MM.1S (cell line): ENCODE data around the gene RWDD4.

Source experiments
- DNase-seq: peaks from one replicate; pipeline ENCODE4 v3.0.0-alpha.2; 2015
- H2AFZ ChIP-seq: fragments of 300-600 bp; sonication (generic); 2 replicates; pipeline ENCODE4 v1.6.0; 2016; ENCODE audit warnings: antibody characterized with exemption, low read length
- H3F3A ChIP-seq: fragments of 300-600 bp; sonication (generic); 2 replicates; pipeline ENCODE4 v1.6.1; 2016; ENCODE audit warnings: mild to moderate bottlenecking, antibody characterized with exemption, low read length, moderate library complexity, mixed read lengths; ENCODE audit not compliant: insufficient read depth
- H3K27ac ChIP-seq: fragments of 300-600 bp; sonication (generic); 2 replicates; pipeline ENCODE4 v1.5.1; 2016; ENCODE audit warnings: mild to moderate bottlenecking, low read length
- H3K27me3 ChIP-seq: fragments of 300-600 bp; sonication (generic); replicated peaks from 2 replicates; pipeline ENCODE4 v1.6.0; 2016; ENCODE audit warnings: low read length; ENCODE audit not compliant: insufficient read depth
- H3K36me3 ChIP-seq: fragments of 300-600 bp; sonication (generic); replicated peaks from 2 replicates; pipeline ENCODE4 v1.6.1; 2016; ENCODE audit warnings: mild to moderate bottlenecking, low read length, mixed read lengths; ENCODE audit not compliant: insufficient read depth
- H3K4me1 ChIP-seq: fragments of 300-600 bp; sonication (generic); 2 replicates; pipeline ENCODE4 v1.6.1; 2016; ENCODE audit warnings: low read length, mixed read lengths
- H3K4me2 ChIP-seq: fragments of 300-600 bp; sonication (generic); 2 replicates; pipeline ENCODE4 v1.6.0; 2016; ENCODE audit warnings: low read depth, low read length
- H3K4me3 ChIP-seq: fragments of 300-600 bp; sonication (generic); 2 replicates; pipeline ENCODE4 v1.5.1; 2016; ENCODE audit warnings: low read length, mixed read lengths
- H3K79me2 ChIP-seq: fragments of 300-600 bp; sonication (generic); 2 replicates; pipeline ENCODE4 v1.6.1; 2016; ENCODE audit warnings: mixed run types, low read length, mixed read lengths
- H3K9ac ChIP-seq: fragments of 300-600 bp; sonication (generic); 2 replicates; pipeline ENCODE4 v1.6.1; 2016; ENCODE audit warnings: low read length, mixed read lengths
- H3K9me2 ChIP-seq: fragments of 300-600 bp; sonication (generic); replicated peaks from 2 replicates; pipeline ENCODE4 v1.6.1; 2016; ENCODE audit warnings: mild to moderate bottlenecking, low read length, mixed read lengths; ENCODE audit not compliant: insufficient read depth
- H3K9me3 ChIP-seq: fragments of 300-600 bp; sonication (generic); replicated peaks from 2 replicates; pipeline ENCODE4 v1.6.1; 2016; ENCODE audit warnings: mild to moderate bottlenecking, low read length, mixed read lengths; ENCODE audit not compliant: insufficient read depth
- H4K20me1 ChIP-seq: fragments of 300-600 bp; sonication (generic); 2 replicates; pipeline ENCODE4 v1.6.1; 2016; ENCODE audit warnings: mild to moderate bottlenecking, low read length, moderate library complexity, mixed read lengths; ENCODE audit not compliant: insufficient read depth
- EZH2 ChIP-seq: fragments of 300-600 bp; sonication (generic); optimal IDR thresholded peaks from 2 replicates; pipeline ENCODE3; 2017; ENCODE audit warnings: low read depth, mild to moderate bottlenecking, antibody characterized with exemption, low read length, mixed read lengths
- EZH2phosphoT487 ChIP-seq: fragments of 300-600 bp; sonication (generic); IDR thresholded peaks from 2 replicates; pipeline ENCODE4 v1.6.1; 2018; ENCODE audit warnings: antibody characterized with exemption, low read length
- TF ChIP-seq, protein P1 (sequence below): fragments of 300-600 bp; sonication (generic); IDR thresholded peaks from 2 replicates; pipeline ENCODE4 v1.5.1; 2016; ENCODE audit warnings: antibody characterized with exemption, low read length, mixed read lengths

RWDD4 gene

DNA sequence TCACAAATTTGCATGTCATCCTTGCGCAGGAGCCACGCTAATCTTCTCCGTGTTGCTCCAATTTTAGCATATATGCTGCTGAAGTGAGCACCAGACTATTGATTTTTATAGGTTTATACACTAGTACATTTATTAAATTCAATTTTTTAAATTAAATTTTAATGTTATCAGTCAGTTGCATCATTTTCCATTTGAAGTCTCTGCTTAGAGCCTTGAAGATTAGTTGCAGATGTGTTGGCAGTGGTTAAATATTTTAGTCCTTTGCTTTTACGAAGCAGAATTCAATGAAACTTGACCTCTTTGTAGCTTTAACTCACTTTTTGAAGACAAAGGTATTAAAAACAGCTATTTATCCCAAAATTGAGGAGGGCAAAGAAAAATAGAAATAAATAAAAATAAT, 16.6 kb upstream of the RWDD4 start:
- Histone ChIP-seq H3K9me2 (no peaks in the 10 kb centered on the region), H3K4me1 (no peaks in the 10 kb centered on the region), H3K79me2 (no peaks in the 10 kb centered on the region), H3K4me2 (no peak overlapping the region), H3K36me3 (no peaks in the 10 kb centered on the region; the same call in 1 of the 2 replicates), H3K27ac (no peak overlapping the region), H2AFZ (no peak overlapping the region), H3F3A (no peaks in the 10 kb centered on the region), H3K4me3 (no peak overlapping the region), H3K27me3 (no peaks in the 10 kb centered on the region), H3K9ac (no peak overlapping the region), H3K9me3 (no peaks in the 10 kb centered on the region), H4K20me1 (no peaks in the 10 kb centered on the region)
- no peak for TF ChIP-seq EZH2
- no peak for DNase-seq

DNA sequence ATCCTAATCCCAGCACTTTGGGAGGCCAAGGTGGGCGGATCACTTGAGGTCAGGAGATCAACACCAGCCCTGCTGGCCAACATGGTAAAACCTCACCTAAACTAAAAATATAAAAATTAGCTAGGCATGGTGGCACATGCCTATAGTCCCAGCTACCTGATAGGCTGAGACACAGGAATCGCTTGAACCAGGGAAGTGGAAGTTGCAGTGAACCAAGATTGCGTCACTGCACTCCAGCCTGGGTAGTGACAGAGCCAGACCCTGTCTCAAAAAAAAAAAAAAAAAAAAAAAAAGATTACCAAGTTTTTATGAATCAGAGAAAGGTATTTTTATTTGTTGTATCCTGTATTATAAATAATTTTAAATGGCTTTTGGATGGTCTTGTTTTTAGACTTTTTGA, 15.2 kb upstream of the RWDD4 start:
- Histone ChIP-seq H3K4me1 (no peaks in the 10 kb centered on the region), H3K4me2 (no peak overlapping the region), H3F3A (no peaks in the 10 kb centered on the region), H2AFZ (no peak overlapping the region), H4K20me1 (no peaks in the 10 kb centered on the region), H3K79me2 (no peaks in the 10 kb centered on the region), H3K4me3 (no peak overlapping the region), H3K27me3 (no peaks in the 10 kb centered on the region), H3K9ac (no peak overlapping the region), H3K9me2 (no peaks in the 10 kb centered on the region), H3K27ac (no peak overlapping the region), H3K36me3 (no peaks in the 10 kb centered on the region; the same call in 1 of the 2 replicates), H3K9me3 (no peaks in the 10 kb centered on the region)
- no peak for DNase-seq
- no peak for TF ChIP-seq EZH2
- TF ChIP-seq, protein P1, sequence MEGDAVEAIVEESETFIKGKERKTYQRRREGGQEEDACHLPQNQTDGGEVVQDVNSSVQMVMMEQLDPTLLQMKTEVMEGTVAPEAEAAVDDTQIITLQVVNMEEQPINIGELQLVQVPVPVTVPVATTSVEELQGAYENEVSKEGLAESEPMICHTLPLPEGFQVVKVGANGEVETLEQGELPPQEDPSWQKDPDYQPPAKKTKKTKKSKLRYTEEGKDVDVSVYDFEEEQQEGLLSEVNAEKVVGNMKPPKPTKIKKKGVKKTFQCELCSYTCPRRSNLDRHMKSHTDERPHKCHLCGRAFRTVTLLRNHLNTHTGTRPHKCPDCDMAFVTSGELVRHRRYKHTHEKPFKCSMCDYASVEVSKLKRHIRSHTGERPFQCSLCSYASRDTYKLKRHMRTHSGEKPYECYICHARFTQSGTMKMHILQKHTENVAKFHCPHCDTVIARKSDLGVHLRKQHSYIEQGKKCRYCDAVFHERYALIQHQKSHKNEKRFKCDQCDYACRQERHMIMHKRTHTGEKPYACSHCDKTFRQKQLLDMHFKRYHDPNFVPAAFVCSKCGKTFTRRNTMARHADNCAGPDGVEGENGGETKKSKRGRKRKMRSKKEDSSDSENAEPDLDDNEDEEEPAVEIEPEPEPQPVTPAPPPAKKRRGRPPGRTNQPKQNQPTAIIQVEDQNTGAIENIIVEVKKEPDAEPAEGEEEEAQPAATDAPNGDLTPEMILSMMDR = no peak

DNA sequence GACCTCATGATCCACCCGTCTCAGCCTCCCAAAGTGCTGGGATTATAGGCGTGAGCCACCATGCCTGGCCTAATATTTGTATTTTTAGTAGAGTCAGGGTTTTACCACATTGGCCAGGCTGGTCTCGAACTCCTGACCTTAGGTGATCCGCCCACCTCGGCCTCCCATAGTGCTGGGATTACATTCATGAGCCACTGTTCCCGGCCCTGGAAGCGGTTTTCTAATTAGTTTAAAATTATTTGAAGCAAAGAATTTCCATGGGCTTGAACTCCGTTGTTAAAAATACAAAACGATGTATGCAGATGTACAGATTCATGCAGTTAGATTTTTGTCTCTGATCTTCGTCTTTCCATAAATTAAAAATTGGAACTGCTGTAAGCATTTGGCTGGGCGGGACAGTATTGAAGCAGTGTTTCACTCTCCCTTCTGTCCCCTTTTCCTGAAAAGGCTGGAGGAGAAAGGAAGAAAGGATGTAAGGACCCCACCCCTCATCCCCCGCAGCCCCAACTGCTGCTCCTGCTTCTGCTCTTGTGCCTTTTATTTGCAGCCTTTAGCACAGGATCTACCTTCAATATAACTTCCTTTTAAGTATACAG, 12.1 kb upstream of the RWDD4 start:
- TF ChIP-seq, protein P1 = no peak
- TF ChIP-seq EZH2 = no peak
- TF ChIP-seq EZH2phosphoT487 = no peak
- Histone ChIP-seq H4K20me1 (no peaks in the 10 kb centered on the region), H3K9ac (no peak overlapping the region), H2AFZ (no peak overlapping the region), H3K4me3 (no peak overlapping the region), H3F3A (no peaks in the 10 kb centered on the region), H3K9me2 (no peaks in the 10 kb centered on the region), H3K27ac (no peak overlapping the region), H3K4me1 (no peaks in the 10 kb centered on the region), H3K9me3 (no peaks in the 10 kb centered on the region), H3K4me2 (no peak overlapping the region), H3K36me3 (peaks cover 8% of the 10 kb centered on the region; the same call in 1 of the 2 replicates), H3K27me3 (no peaks in the 10 kb centered on the region), H3K79me2 (no peaks in the 10 kb centered on the region)
- DNase-seq = no peak

DNA sequence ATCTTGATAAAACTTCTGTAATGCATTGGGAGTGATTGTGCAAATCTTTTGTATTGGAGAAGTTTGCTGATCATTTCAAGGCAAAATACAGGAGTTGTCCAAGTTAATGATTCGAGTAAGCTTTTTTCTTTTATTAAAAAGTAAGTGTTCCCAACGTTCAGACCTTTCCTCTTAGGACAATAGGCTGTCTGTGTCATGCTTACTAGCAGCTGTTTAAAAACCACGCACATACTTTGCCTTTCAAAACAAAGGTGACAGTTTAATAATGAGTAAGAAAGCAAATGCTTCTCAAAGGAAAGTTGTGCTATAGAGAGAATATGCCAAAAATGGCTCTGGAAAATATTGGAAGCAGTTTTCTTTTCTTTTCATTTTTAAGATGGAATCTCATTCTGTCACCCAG, 11.3 kb upstream of the RWDD4 start:
- Histone ChIP-seq H3K9me2 (no peaks in the 10 kb centered on the region), H3K79me2 (no peaks in the 10 kb centered on the region), H3K9ac (no peak overlapping the region), H3K36me3 (peaks cover 8% of the 10 kb centered on the region; the same call in 1 of the 2 replicates), H3K9me3 (no peaks in the 10 kb centered on the region), H2AFZ (no peak overlapping the region), H3F3A (no peaks in the 10 kb centered on the region), H3K4me2 (no peak overlapping the region), H3K27me3 (no peaks in the 10 kb centered on the region), H3K4me3 (no peak overlapping the region), H3K27ac (no peak overlapping the region), H3K4me1 (no peaks in the 10 kb centered on the region), H4K20me1 (no peaks in the 10 kb centered on the region)
- no peak for DNase-seq
- TF ChIP-seq, protein P1 = no peak
- TF ChIP-seq EZH2phosphoT487 (no peak), EZH2 (no peak)
